Activated CD8-positive, alpha-beta T cell treated with anti-CD3 and anti-CD28 coated beads for 36 hours (primary cell): ENCODE measurements around the gene CRMP1. TPM values are rescaled to one million over a fixed set of nuclear protein-coding genes. Genes with fewer than 3 reads are reported as not detected.
A peak's percentile ranks its signal among the peaks of the same experiment; 100 is the strongest.

Experiments used
- ATAC-seq: fragments of 200-7000 bp; cut with Tn5 transposase; one replicate; pipeline ENCODE4 v1.10.0; 2021; ENCODE audit warnings: mild to moderate bottlenecking, moderate library complexity
- CTCF ChIA-PET: fragments of 350-600 bp; sonication (Branson Sonifier 250); formaldehyde crosslinking; loops from one replicate; lab custom pipeline; 2021; ENCODE audit warnings: antibody characterized with exemption; lab: Charles Lee
- POLR2A ChIA-PET: fragments of 350-600 bp; sonication (Branson Sonifier 250); formaldehyde crosslinking; loops from one replicate; lab custom pipeline; 2021; ENCODE audit warnings: antibody characterized with exemption; lab: Charles Lee
- DNase-seq: peaks from one replicate; pipeline ENCODE4 v3.0.0-alpha.2; 2020
- H3K27ac Mint-ChIP-seq: one replicate; pipeline ENCODE4 v1.8.0; 2021; ENCODE audit warnings: mild to moderate bottlenecking, mixed read lengths
- H3K27me3 Mint-ChIP-seq: one replicate; pipeline ENCODE4 v1.8.0; 2021; ENCODE audit warnings: mixed read lengths
- H3K36me3 Mint-ChIP-seq: one replicate; pipeline ENCODE4 v1.8.0; 2021; ENCODE audit warnings: low read depth, mixed read lengths
- H3K4me1 Mint-ChIP-seq: one replicate; pipeline ENCODE4 v1.8.0; 2021; ENCODE audit warnings: low read depth, mixed read lengths
- H3K4me3 Mint-ChIP-seq: one replicate; pipeline ENCODE4 v1.8.0; 2021; ENCODE audit warnings: mild to moderate bottlenecking, moderate library complexity, mixed read lengths
- H3K9me3 Mint-ChIP-seq: one replicate; pipeline ENCODE4 v1.8.0; 2021; ENCODE audit warnings: mixed read lengths
- intact Hi-C: fragments of 100-400 bp; cut with micrococcal nuclease; formaldehyde crosslinking; loops from one replicate; pipeline ENCODE4 v1.10.0; 2022
- total RNA-seq, 2 experiments: library from RNA; stranded (reverse); gene quantifications; one replicate each; pipeline ENCODE4 v1.2.3, GENCODE V29; 2021
- TF ChIP-seq, protein P1 (sequence below): fragments of 200-600 bp; IDR thresholded peaks from one replicate; pipeline ENCODE4 v1.8.0; 2022; ENCODE audit warnings: antibody characterized with exemption, mild to moderate bottlenecking

CRMP1 gene
- total RNA-seq, 2 experiments from 2014 or later = not detected

DNA sequence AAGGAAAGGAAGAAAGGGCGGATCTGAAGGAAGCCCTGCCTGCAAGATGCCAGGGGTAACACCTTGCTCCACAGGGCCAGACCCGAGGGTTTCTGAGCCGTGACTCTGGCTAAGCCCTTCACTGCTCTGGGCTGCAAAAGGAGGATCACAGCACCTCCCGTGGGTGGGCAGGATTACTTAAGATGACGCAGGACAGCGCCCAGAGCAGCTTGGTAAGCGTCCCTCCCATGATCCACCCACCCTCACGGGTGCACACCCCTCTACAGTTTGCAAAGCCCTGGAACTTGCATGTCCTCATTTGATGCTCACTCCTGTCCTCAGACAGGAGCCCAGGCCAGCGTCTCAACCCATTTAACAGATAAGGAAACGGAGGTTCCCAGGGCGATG lies 64.9 kb downstream of the CRMP1 start:
- Mint-ChIP-seq H3K36me3 (no peaks in the 10 kb centered on the region), H3K4me1 (peaks cover 10% of the 10 kb centered on the region), H3K9me3 (no peaks in the 10 kb centered on the region), H3K27me3 (no peaks in the 10 kb centered on the region), H3K4me3 (no peak overlapping the region), H3K27ac (no peak overlapping the region)
- TF ChIP-seq, protein P1, sequence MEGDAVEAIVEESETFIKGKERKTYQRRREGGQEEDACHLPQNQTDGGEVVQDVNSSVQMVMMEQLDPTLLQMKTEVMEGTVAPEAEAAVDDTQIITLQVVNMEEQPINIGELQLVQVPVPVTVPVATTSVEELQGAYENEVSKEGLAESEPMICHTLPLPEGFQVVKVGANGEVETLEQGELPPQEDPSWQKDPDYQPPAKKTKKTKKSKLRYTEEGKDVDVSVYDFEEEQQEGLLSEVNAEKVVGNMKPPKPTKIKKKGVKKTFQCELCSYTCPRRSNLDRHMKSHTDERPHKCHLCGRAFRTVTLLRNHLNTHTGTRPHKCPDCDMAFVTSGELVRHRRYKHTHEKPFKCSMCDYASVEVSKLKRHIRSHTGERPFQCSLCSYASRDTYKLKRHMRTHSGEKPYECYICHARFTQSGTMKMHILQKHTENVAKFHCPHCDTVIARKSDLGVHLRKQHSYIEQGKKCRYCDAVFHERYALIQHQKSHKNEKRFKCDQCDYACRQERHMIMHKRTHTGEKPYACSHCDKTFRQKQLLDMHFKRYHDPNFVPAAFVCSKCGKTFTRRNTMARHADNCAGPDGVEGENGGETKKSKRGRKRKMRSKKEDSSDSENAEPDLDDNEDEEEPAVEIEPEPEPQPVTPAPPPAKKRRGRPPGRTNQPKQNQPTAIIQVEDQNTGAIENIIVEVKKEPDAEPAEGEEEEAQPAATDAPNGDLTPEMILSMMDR = no peak
- ChIA-PET POLR2A (no interaction called here), CTCF (no interaction called here)
- DNase-seq = no peak
- intact Hi-C loops = no loop called here
- no peak for ATAC-seq

DNA sequence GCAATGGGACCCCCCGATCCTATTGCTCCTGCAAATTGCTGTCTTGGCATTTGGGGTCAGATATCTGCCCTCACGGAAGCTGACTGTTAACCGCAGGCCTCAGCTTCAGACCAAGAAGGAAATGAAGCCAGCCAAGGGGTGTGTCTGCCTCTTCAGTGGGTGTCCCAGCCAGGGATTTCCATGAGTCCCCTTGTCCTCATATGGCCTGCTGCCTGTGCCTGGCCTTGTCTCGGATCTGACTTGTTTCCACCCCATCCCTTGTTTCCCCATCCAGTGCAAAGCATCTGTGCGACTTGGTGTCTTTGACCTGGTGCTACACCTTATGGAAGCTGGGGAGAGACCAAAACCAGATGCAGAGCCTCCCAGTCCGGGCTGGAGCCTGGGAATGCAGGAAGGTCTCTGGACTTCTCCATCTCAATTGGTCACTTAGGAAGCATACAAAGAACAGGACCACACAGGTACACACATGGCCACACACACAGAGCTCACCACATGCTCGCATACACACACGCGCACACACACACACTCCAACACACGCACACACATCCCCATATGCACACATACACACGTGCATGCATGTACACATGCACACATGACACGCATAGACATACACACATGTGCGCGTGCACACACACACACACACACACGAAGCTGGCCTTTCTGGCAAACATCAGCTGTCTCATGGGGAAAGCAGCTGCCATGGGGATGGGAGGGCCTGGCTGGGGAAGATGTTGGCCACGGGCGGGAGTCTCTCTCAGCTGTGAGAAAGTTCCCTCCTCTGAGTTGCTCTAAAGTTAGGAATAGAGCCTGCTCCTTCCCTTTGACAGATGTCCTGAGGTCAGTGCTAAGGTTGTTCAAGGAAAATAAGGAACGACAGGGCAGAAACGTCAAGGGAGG lies 65.5 kb downstream of the CRMP1 start:
- H3K27ac Mint-ChIP-seq = no peak overlapping the region
- DNase-seq (no peak), ATAC-seq (no peak)
- TF ChIP-seq, protein P1 = no peak
- no peak overlapping the region for H3K4me3 Mint-ChIP-seq
- intact Hi-C loops = no loop called here
- no peaks in the 10 kb centered on the region for H3K9me3 Mint-ChIP-seq
- no peaks in the 10 kb centered on the region for H3K36me3 Mint-ChIP-seq
- no peaks in the 10 kb centered on the region for H3K27me3 Mint-ChIP-seq
- peaks cover 10% of the 10 kb centered on the region for H3K4me1 Mint-ChIP-seq
- CTCF ChIA-PET = interaction anchor here (1.2 kb wide), 1 partner anchor 41 kb away, joined by 3 read pairs; no protein-coding TSS in a partner anchor
- POLR2A ChIA-PET = no interaction called here

DNA sequence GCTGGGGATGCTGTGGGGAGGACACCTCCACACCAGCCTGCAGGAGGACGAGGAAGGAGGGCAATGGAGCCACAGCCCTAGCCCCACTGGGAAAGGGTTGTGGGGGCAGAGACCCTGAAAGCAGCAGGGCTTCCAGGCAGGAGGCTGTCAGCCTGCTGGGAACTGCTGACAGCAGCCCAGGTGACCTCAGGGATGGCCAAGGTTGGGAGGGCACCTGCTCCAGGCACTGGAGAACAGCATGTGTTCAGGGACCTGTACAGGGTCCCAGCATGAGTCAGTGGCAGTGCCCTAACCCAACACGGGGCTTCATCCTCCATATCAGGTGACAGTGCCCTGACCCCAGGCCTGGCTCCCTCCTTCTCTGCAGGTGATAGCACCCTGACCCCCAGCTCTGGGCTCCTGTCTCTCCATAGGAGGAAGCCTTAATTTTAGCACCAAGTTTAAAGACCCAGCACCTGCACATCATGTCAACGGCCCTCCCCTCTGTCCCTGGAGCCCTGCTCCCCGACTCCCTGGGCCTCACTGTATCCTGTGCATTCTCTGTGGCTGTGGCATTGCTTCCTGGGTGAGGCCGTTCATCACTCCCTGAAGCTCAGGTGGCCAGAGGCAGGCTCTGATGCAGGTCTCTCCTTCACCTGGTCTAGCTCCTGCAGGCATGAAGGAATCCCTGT lies 66.3 kb downstream of the CRMP1 start:
- ChIA-PET CTCF (interaction anchor here (1.2 kb wide), 1 partner anchor 41 kb away, joined by 3 read pairs; no protein-coding TSS in a partner anchor), POLR2A (no interaction called here)
- Mint-ChIP-seq H3K36me3 (no peaks in the 10 kb centered on the region), H3K4me1 (peaks cover 10% of the 10 kb centered on the region), H3K27ac (no peak overlapping the region), H3K27me3 (no peaks in the 10 kb centered on the region), H3K9me3 (no peaks in the 10 kb centered on the region), H3K4me3 (no peak overlapping the region)
- DNase-seq = no peak
- TF ChIP-seq, protein P1 = no peak
- intact Hi-C loops = no loop called here
- peak; percentile 13 for ATAC-seq

GRCh38 chr4:5825321-5826041 lies 67.4 kb downstream of the CRMP1 start:
- no peaks in the 10 kb centered on the region for H3K36me3 Mint-ChIP-seq
- intact Hi-C loops = no loop called here
- ATAC-seq (no peak), DNase-seq (no peak)
- H3K9me3 Mint-ChIP-seq = no peaks in the 10 kb centered on the region
- CTCF ChIA-PET = no interaction called here
- H3K27me3 Mint-ChIP-seq = no peaks in the 10 kb centered on the region
- POLR2A ChIA-PET = no interaction called here
- TF ChIP-seq, protein P1 = no peak
- peaks cover 10% of the 10 kb centered on the region for H3K4me1 Mint-ChIP-seq
- H3K4me3 Mint-ChIP-seq = no peak overlapping the region
- no peak overlapping the region for H3K27ac Mint-ChIP-seq
